ENCODE measurements around the gene PLEKHF1.

DNA sequence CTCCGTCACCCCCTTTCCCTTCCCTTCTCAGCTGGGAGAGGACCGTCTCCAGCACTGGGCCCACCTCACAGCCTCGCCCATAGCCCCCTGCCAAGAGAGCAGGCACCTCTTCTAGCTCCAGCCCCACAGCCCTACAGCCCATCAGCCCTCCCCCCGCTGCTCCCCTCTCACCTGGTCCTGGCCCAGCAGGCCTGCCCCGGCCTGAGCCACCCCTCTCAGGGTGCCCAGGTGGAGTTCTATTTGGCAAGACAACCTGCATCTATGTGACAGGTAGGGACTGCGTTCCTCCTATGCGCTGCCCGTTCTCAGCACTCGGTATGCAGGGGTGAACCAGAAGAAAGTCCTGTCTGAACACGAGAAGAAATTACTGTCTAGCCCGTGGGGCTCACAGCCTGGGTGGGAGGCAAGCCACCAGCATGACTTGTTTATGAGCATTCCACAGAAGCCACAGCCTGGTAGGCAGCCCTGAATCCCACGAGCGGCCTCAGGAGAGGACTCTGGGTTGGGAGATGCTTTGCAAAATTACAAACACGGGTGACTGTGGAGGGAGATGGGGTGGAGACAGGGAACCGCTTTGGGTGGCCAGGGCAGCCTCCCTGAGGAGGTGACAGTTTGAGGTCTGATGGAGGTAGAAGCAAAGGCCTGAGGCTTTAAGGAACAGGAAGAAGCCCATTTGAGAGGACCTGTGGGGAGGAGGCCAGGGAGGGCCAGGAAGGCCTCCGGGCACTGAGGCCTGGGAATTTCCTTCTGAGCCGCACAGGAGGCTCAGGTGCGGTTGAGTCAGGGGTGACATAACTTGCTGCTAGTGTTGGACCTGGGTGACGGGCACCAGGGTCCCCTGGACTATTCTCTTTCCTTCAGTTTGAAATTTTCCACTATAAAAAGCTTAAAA lies 1.2 kb upstream of the PLEKHF1 start:
- TF ChIP-seq, protein P1, sequence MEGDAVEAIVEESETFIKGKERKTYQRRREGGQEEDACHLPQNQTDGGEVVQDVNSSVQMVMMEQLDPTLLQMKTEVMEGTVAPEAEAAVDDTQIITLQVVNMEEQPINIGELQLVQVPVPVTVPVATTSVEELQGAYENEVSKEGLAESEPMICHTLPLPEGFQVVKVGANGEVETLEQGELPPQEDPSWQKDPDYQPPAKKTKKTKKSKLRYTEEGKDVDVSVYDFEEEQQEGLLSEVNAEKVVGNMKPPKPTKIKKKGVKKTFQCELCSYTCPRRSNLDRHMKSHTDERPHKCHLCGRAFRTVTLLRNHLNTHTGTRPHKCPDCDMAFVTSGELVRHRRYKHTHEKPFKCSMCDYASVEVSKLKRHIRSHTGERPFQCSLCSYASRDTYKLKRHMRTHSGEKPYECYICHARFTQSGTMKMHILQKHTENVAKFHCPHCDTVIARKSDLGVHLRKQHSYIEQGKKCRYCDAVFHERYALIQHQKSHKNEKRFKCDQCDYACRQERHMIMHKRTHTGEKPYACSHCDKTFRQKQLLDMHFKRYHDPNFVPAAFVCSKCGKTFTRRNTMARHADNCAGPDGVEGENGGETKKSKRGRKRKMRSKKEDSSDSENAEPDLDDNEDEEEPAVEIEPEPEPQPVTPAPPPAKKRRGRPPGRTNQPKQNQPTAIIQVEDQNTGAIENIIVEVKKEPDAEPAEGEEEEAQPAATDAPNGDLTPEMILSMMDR (IDR thresholded peaks at IDR 0.05), result no peak
- no peak for TF ChIP-seq POLR2A (IDR thresholded peaks at IDR 0.05)
- TF ChIP-seq EP300 (IDR thresholded peaks at IDR 0.05), result no peak
- no peak for TF ChIP-seq POLR2AphosphoS5 (IDR thresholded peaks at IDR 0.05)

Data from gastroesophageal sphincter (tissue), 3 donors.